HL-60 (cell line): ENCODE results near the gene CDC7.

ENCODE experiments used
- POLR2AphosphoS5 ChIP-seq: IDR thresholded peaks from 2 replicates; pipeline ENCODE4 v1.6.1; 2012; ENCODE audit warnings: low read depth
- SPI1 ChIP-seq: IDR thresholded peaks from 2 replicates; pipeline ENCODE4 v1.6.1; 2012; ENCODE audit warnings: low read depth, mild to moderate bottlenecking, borderline replicate concordance
- TF ChIP-seq, protein P1 (sequence below): IDR thresholded peaks from one replicate; pipeline ENCODE4 v1.5.1; 2011; ENCODE audit warnings: low read length, control low read depth, inconsistent platforms; ENCODE audit not compliant: insufficient read depth

DNA sequence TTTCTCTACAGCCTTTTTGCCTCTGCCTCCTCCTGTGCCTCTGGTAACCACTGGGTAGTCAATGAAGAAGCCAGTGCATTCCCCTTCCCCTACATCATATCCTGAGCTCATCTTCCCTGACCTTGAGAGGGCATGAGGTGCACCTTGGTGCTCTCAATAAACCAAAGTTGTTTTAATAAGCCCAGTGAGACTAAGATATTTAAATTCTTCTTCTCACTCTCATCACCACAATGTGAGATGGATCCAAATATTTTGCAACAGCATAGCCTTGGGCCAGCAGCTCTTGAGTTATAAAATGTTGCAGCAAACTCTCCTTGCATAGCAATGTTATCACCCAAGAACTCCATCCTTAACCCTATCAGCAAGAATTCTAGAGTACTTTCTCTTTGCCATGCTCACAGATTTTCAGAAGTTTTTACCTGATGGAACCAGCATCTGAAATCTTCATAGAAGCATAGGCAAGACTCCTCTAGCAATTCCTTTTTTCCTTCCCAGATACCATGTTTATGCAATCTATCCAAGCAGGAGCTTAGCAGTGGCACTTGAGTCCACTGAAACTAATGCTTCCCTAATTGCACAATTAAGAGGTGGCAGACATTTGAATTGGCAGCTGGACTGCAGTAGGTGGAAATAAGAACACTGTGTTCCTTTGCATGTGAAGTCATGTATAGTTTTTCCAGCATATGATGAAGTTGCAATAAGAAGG is 36.8 kb downstream of the CDC7 start:
- TF ChIP-seq, protein P1, sequence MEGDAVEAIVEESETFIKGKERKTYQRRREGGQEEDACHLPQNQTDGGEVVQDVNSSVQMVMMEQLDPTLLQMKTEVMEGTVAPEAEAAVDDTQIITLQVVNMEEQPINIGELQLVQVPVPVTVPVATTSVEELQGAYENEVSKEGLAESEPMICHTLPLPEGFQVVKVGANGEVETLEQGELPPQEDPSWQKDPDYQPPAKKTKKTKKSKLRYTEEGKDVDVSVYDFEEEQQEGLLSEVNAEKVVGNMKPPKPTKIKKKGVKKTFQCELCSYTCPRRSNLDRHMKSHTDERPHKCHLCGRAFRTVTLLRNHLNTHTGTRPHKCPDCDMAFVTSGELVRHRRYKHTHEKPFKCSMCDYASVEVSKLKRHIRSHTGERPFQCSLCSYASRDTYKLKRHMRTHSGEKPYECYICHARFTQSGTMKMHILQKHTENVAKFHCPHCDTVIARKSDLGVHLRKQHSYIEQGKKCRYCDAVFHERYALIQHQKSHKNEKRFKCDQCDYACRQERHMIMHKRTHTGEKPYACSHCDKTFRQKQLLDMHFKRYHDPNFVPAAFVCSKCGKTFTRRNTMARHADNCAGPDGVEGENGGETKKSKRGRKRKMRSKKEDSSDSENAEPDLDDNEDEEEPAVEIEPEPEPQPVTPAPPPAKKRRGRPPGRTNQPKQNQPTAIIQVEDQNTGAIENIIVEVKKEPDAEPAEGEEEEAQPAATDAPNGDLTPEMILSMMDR = no peak
- no peak for TF ChIP-seq POLR2AphosphoS5
- no peak for TF ChIP-seq SPI1
